Stimulated activated CD4-positive, alpha-beta T cell treated with anti-CD3 and anti-CD28 coated beads, TNF-alpha, amount 100 ng/mL, for 24 hours (primary cell): ENCODE data around the gene PAX6.

Experiments used
- DNase-seq, 3 experiments: peaks; one replicate each; pipeline ENCODE4 v3.0.0-alpha.2; 2020; ENCODE audit warnings: low read depth in 3 of 3

The PAX6 gene

DNA sequence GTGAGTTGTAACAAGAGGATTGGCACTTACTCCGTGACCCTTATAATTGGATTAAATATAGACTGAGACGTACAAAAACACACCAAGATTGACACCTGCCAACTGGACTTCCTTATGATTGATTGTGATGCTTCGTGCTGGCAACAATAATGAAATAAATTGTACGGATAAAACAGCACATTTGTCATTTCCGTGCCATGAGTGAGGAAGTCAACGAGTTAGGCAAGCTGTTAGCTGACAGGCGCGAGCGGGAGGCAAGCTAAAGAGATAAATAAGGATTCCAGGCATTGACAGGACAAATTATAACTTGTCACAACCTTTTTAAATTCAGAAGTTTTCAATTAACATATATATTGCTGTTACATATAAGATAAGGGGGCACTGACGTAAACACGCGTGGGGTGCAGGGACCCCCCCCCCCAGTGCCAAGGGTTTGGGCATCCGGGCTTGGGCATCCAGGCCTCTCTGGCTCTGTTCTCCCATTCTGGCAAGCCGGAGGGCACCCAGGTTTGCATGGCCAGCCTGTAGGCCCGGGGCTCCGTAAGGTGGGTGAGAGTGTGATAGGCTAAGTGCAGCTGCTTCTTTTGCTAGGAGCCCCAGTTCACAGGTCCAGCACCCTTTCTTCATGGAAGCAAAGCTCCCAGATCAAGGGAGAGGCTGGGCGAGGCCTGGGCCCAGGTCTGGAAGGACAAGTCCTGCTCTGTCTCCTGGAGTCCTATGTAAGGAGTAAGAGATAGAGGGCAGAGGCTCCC is 11.2 kb upstream of the PAX6 start:
- DNase-seq, result no peak

DNA sequence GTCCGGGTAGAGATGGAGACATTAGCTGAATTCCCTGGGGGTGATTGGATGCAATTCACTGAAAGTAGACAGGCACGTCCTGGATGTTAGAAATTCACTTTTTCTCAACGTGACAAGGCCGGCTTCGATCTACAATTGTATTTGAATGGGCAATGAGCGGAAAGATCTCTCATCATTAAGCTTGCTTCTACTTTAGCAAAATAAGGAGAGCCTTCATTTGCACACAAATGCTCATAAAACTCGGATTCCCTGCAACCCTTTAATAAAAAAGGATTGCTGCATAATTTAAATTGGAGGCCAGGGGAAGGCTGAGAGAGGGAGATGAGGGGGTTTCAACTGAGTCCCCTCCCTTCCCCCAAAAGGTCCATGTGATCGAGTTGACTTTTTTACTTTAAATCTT is 10.6 kb upstream of the PAX6 start:
- no peak for DNase-seq

DNA sequence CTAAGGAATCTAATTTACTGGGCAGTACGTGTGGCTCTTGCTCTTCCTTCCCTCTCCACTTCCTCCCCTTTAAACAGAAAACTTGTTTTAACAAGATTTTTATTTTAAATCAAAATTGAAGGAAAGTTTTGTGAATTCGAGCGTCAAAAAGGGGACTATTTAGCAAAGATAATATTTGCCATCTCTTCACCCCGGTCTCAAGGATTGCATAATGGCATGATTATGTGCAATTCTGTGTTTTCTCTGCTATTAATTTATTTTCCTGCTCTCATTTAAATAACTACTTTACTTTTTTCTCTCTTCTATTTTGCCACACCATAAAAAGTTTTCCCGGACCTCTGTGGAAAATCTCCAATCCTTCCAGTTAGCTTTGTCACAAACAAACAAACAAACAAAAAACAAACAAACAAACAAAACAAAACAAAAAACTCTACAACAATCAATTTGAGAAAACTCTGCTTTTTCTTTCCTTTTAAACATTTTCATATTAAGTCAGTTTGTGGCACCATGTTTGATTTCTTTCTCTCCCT is 10.2 kb upstream of the PAX6 start:
- DNase-seq, result no peak

DNA sequence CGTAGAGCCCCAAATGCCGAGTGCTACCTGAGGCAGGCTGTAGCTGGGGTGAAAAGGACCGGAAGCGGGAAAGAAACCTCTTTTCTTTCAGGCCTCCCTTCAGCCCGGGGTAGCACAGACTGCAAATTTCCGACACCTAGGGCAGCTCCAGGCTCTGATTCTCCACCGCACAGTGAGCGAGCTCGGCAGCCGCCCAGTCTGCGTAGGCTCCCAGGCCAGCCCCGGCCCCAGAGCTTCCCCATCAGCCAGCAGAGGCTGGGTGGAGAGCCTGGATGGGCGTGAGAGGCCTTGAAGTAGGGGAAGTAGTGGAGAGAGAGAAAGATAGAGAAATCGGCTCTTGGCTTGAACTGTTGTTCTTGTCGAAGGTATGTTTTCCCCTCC is 9.3 kb upstream of the PAX6 start:
- DNase-seq, result no peak

DNA sequence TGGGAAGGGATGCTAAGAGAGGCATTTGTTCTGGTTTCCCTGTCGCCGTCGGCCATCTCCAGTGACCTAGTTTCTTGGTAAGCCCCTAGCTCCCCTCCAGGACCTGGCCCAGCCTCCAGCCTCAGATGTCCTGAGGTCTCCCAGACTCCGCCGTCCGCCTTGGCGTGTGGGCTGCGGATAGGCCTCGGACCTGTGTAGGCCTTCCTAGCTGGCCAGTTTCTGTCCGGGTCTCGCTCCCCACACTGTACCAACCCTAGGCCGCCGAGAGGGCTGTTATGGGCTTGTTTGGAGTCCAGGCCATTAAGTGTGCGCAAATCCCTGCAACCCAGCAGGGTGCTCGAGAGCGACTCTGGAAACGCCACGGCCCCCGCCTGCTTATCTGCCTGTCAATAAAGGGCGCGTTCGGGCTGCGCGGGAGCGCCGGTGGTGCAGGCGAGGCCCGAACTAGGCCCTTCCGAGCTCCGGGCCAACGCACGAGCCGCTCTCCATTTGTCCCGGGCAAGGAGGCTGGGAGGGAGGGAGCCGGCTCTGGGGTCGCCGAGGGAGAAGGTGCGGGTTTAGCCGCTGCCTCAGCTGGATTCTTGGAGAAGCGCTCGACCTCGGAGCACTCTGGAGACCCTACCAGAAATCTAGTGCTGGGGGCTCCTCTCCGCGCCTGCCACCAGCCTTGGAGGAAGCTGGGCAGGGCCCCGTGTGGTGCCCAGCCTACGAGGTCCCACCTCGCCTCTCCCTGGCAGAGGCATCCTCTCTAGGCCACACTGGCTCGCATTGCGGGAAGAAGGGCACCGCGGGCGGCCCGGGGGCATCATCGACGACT is 8.7 kb upstream of the PAX6 start:
- DNase-seq, result no peak

DNA sequence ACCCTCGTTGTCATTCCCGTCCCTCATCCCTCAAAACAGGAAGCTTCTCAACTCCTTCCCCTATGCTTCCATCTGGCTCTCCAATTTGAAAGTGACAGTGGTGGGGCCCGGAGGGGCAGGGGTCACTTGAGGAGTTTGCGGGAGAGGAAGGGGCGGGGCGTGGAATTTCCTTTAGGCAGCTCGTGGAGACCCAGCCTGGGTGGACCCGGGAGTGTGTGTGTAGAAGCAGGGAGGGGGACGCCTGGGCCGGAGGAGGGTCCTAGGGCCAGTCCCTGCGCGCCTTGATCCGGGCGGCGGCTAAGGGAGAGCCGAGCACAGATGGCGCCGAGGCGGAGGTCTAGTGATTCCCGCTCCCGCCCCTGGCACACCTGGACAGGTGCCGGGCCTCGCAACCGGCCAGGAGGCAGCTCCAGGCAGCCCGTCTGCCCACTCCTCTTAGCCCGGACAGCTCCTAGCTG is 7.8 kb upstream of the PAX6 start:
- no peak for DNase-seq

DNA sequence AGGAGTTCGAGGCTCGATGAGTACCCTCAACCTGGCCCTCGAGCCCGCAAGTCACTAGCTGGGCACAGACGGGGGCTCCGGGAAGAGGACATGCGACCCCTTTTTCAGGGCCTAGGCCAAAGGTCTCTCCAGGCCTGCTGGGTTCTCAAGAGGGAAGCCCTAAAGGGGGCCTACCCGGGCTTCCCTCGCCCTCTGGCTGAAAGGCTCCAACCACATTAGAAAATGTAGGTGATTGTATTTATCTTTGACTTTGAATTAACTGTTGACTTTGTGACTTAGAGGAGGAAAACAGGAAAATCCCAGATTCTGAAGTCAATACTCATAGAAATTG is 7.3 kb upstream of the PAX6 start:
- DNase-seq, result no peak

DNA sequence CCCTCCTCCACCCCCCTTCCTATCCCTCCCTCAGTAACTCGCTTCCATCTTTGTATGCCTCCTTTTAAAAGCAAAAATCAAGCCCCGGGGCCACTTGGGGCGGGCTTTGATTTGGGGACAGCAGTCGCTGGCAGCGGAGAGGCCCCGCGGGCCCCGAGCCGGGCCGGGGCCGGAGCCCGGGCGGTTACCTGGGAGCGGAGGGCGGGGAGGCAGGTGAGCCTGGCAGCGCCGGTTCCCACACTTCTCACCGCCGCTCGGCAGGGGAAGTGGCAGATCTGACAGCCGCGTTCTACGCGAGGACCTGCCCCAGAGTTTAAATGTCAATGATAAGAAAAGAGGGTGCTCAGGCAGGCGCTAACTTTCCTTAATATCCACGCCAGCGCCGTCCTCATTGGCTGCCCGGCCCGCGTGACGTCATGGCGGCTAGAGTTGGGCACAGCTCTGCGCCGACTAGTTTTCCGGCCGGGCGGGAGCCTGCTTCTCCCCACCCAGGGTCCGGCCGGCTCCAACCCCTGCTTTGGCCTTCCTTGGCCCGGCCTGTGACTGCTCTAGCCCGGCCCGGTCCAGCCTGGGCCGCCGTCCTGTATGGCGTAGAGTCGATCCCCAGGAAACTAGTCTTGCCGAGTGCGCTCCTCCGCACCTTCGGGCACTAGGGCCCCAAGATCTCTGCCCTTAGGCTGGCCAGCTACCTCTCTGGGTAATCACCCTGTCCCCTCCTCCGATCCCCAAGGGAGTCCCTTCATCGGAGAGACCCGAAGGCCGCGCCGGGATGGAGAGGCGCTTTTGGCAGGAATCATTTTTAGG is 6.7 kb upstream of the PAX6 start:
- no peak for DNase-seq

DNA sequence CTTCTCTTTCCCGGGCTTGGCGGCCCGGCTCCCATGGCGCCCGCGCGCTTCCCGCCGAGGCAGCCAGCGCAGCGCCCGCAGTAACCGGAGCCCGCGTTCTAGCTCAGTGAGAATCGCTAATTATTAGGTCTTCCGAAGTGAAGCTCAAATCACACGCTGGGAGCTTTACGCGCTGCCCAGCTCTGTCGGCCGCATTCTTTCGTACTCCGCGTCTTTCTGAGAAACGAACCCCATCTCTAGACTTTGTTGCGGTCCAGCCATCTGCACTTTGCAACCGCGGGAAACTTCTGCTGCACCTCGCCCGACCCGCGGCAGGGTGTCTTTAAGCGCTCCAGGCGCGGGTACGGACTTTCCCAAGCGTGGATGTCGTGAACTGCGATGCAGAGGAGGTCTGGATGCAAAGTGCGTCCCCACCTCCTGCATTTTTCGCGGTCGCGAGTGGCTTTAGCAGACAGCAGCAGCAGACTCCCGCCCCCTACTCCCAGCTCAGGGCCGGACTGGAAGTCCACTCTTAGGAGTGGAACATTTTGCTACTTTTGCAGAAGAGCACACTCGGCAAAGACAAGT is 6.0 kb upstream of the PAX6 start:
- DNase-seq, result no peak

DNA sequence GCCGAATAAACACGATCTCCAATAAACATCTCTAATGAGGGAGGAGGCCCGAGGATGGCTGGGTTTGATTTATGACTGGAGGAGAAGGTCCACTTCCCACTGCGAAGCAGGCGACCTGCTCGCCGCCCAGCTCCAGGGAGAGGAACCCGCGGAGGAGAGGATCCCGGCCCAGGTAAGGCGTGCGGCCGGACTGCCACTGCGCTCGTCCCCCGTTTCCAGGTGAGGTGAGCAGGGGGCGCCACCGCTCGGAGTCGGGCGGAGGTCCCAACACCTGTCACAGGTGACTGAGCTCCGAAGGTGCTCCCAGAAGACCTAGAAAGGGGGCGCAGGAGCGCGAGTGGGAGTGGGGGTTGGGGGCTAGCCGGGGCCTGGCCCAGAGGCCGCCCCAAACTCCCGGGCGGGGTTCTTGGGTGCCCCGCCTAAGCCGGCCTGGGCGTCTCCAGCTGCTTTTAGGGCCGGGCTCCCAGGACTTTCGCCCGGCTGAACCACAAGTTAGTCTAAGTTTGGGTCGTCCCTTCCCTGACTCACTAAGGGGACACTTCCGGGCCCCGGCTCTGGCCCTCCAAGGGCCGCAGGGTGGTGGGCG is 5.4 kb upstream of the PAX6 start:
- DNase-seq, result no peak

DNA sequence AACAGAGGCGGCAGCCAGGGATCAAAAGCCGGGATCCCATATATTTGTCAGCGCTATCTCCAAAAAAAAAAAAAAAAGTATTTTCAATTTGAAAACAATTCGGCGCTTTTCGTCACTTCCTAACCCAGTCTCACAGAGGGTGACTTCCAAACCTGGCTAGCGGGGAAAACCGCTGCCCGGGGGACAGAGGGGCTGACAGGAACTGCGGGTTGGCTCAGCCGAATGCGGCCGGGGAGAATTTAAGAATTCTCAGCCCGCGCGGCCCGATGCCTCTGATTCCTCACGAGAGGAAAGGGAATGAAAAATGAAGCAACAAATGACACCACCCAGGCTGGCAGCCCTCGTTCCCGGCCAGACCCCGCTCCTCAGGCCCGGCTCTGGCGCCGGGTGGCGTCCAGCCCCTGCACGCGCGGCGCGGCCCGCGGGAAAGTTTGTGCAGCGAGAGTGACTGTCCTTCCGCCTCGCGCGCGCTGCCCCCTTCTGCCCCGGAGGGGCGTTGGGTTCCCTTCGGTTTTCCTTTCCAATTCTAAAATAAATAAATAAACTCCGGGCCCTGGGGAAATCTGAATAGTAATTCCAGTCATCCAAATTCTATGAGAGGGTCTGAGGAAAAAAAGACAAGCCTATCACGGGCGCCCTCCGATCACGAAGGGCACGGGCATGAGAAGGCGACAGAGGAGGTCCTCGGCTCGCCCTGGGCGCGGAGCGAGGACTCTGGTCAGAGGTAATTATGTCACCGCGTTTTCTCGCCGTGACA is 4.8 kb upstream of the PAX6 start:
- no peak for DNase-seq

DNA sequence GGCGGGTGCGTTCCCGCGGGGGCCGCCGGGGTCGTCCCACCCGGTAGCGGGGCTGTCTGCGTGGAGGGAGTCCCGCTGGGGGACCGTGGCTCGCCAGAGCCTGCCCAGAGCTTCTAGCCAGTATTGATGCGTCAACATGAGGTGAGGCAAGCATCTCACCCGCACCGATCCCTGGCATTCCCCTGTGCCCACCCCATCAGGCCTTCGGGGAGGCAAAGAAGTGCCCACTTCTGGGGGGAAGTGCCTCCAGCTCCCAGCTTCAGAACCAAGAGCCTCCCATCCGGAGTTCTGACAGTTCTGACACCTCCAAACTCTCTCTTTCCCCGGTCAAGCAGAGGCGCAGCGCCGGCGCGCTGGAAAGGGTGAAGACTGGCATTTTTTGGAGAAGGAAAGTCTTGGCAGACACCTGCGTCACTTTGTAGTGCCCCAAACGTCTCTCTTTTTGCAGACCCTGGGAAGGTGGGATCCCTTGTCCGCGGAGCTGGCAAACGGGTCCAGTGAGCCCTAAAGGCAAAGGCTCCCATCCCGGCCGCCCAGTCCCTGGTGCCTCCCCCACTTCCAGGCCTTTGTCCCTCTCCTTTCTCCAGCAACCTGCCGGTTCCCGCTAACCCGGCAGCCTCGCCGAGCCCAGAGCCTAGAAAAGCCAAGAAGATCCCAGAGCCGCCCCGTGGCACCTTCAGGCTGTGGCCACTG is 3.2 kb upstream of the PAX6 start:
- DNase-seq, result no peak

DNA sequence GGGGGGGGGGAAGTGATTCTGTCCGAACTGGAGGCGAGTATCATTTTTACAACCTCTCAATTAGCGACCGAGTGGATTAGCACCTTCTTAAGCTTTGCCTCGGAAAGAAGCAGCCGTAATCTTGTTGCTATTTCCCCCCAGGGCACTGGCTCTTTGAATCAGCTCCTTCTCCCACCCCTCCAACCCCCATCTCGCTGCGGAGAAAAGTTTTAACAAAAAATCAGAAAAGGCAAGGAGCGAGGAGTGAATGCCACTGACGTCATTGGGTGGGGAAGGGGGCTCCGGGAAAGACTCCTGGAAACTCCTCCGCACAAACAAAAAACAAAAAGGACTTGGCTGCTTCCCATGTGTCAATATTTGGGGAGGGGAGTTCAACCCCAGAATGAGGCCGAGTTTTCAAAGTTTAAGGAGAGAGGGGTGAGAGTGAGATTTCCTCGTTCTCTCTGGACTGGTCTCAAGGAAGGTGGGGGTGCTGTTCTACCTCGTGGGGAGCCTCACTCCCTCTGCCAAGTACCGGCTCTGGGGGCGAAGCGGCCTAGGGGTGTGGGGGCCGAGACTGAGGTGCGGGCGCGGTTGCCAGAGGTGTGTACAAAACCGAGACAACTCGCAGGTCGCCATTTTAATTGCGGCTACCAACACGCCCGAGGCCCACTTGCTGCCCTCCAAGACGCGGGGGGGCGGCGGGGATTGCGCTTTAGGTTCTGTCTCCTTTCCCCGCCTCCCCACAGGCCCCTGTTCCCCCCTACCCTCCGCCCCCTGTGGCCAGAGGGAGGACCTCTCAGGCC is 2.5 kb upstream of the PAX6 start:
- DNase-seq, result no peak

DNA sequence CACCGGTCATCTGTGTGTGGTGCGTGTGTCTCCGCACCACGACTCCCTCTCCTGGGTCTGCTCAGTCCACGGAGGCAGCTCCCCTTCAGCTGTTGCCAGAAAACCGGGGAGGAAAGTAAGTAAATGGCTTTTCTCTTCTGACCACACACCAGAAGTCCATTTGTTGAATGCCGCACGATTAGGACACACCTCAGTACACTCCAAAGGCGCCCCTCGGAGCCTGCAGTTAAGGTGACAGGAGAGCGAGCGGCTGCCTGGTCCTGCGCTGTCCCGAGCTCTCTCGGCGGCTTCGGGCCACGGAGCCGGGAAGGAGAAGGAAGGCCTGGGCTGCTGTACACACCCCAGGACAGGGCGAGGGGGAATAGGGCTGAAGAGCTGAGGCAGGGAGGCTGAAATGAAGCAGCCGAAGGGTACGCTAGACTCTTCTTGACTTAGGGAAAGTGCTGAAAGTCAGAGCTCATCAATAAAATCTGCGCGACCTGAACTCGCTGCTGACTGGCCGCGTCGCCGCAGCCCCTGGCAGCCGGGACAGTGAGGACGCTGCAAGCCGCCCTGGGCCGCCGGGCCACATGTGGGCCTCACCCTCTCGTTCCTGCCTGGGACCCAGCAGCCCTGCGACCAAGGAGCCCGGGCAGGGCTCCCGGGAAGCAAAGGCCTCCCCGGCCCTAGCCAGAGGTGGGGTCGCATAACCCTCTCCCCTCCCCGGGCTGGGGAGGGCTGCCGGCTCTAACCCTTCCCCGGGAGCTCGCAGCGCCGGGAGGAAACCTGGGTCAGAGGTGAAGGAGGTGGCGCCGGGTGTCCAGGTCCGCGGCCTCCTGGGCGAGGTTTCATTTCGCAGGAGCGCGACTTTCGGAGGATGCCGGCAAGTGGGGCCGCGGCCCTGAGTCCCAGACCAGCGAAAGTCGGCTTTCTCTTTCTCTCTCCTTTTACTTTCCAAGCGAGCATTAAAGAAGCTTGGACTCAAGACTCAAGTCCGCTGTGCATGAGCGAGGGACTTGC is 1.6 kb upstream of the PAX6 start:
- no peak for DNase-seq

DNA sequence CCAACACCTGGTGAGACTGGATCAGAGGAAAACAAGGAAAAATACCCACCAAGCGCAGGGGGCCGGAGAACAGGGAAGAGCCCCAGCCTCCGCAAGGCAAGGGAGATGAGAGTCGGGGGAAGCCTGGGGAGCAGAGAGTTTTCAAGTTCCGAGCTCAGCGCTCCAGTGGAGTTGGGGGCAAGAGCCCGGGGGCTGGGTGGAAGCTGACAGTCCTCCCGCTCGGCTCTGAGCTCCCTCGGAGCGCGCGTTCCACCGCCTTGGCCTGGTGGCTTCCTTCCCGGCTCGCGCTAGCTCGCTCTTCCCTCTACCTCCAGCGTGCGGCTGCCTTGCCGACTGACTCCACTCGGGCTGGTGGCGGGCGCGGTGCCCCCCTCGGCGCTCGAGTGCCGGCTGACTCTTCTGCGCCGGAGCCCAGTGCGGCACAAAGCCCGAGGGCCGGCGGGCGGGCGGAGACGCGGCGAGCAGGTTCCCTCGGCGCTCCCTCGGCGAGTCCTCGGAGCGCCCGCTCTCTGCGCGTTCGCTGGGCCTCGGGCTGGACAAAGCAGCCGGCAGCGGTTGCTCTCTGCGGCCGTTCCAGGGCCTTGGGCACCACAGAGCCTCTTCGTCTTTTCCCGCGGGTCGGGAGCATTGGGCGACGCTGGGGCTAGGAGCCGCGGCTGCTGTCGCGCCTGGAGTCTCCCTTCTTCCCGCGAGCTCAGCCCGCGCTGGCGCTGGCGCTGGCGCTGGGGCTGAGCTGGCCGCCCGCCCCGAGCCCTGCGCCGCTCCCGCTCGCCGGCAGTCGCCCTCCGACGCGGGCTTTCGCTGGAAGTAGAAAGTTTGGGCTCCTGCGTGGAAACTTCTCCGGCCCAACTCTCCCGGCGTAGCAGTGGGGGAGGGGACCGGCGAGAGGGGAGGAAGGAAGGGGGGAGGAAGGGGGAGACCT is 1.0 kb downstream of the PAX6 start:
- DNase-seq, result no peak

DNA sequence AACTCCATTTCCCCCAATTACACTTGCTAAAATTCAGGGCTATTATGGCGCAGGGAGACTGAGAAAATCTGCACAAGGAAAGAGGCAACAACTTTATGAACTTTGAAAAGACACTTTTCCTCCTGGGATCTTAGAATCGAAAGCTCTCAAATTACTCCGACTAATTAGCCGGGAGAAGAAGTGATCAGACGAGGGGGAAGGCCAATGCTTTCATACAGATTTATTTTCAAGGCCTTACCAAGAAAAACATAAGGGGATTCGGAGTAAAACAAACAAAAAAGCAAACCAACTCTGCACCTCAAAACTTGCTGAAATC is 1.6 kb downstream of the PAX6 start:
- no peak for DNase-seq
